ENCODE measurements around the gene CEP70. TPM values are rescaled to one million over a fixed set of nuclear protein-coding genes. Genes with fewer than 3 reads are reported as not detected.
"Not testable (repeated sequence)": the region's sequence is repeated elsewhere in the genome, so short reads cannot be mapped to it uniquely, and the experiment has no call there.

Gene CEP70
- total RNA-seq, 1 experiment from 2014 or later, result 43.9 TPM

- H3K4me1 ChIP-seq (ENCODE audit: low read length); H3K4me3 ChIP-seq (ENCODE audit: low read length); H4K20me1 ChIP-seq (ENCODE audit: insufficient read depth, low read depth, low read length); H3K27me3 ChIP-seq (ENCODE audit: low read length); H3K79me2 ChIP-seq (ENCODE audit: low read length); H3K9me2 ChIP-seq (replicated peaks; ENCODE audit: insufficient read depth, low read length); H2AFZ ChIP-seq (ENCODE audit: low read length); H3K9me3 ChIP-seq (ENCODE audit: low read length); H3K36me3 ChIP-seq (ENCODE audit: insufficient read depth, low read length); DNase-seq; H3K9ac ChIP-seq (ENCODE audit: low read length); H3K4me2 ChIP-seq (ENCODE audit: low read depth, low read length, poor library complexity, severe bottlenecking); H3K27ac ChIP-seq (ENCODE audit: low read length): not testable (repeated sequence)
Measured at GRCh38 chr3:138495638-138496037, 98.4 kb downstream of the CEP70 start.

GRCh38 chr3:138494607-138494929 is 99.5 kb downstream of the CEP70 start:
- Histone ChIP-seq H3K79me2 (ENCODE audit: low read length) (no peaks in the 10 kb centered on the region), H3K9me3 (ENCODE audit: low read length) (no peaks in the 10 kb centered on the region), H3K9me2 (replicated peaks; ENCODE audit: insufficient read depth, low read length) (no peaks in the 10 kb centered on the region), H3K9ac (ENCODE audit: low read length) (no peak overlapping the region), H3K36me3 (ENCODE audit: insufficient read depth, low read length) (no peaks in the 10 kb centered on the region), H2AFZ (ENCODE audit: low read length) (no peak overlapping the region), H3K4me1 (ENCODE audit: low read length) (no peaks in the 10 kb centered on the region), H4K20me1 (ENCODE audit: insufficient read depth, low read depth, low read length) (no peaks in the 10 kb centered on the region), H3K4me3 (ENCODE audit: low read length) (no peak overlapping the region), H3K4me2 (ENCODE audit: low read depth, low read length, poor library complexity, severe bottlenecking) (no peak overlapping the region), H3K27me3 (ENCODE audit: low read length) (no peaks in the 10 kb centered on the region), H3K27ac (ENCODE audit: low read length) (no peak overlapping the region)
- DNase-seq, result no peak

- DNase-seq, result no peak
- Histone ChIP-seq H3K36me3 (ENCODE audit: insufficient read depth, low read length) (no peaks in the 10 kb centered on the region), H3K4me2 (ENCODE audit: low read depth, low read length, poor library complexity, severe bottlenecking) (no peak overlapping the region), H3K27ac (ENCODE audit: low read length) (no peak overlapping the region), H3K27me3 (ENCODE audit: low read length) (no peaks in the 10 kb centered on the region), H3K9ac (ENCODE audit: low read length) (no peak overlapping the region), H4K20me1 (ENCODE audit: insufficient read depth, low read depth, low read length) (no peaks in the 10 kb centered on the region), H2AFZ (ENCODE audit: low read length) (no peak overlapping the region), H3K9me3 (ENCODE audit: low read length) (no peaks in the 10 kb centered on the region), H3K4me1 (ENCODE audit: low read length) (no peaks in the 10 kb centered on the region), H3K9me2 (replicated peaks; ENCODE audit: insufficient read depth, low read length) (no peaks in the 10 kb centered on the region), H3K4me3 (ENCODE audit: low read length) (no peak overlapping the region), H3K79me2 (ENCODE audit: low read length) (no peaks in the 10 kb centered on the region)
Measured at GRCh38 chr3:138493804-138494606, 100.1 kb downstream of the CEP70 start.

- H3K4me1 ChIP-seq (ENCODE audit: low read length), result no peaks in the 10 kb centered on the region
- no peak overlapping the region for H2AFZ ChIP-seq (ENCODE audit: low read length)
- H4K20me1 ChIP-seq (ENCODE audit: insufficient read depth, low read depth, low read length), result no peaks in the 10 kb centered on the region
- H3K4me3 ChIP-seq (ENCODE audit: low read length), result no peak overlapping the region
- no peaks in the 10 kb centered on the region for H3K27me3 ChIP-seq (ENCODE audit: low read length)
- no peak overlapping the region for H3K9ac ChIP-seq (ENCODE audit: low read length)
- no peak overlapping the region for H3K27ac ChIP-seq (ENCODE audit: low read length)
- H3K9me3 ChIP-seq (ENCODE audit: low read length), result no peaks in the 10 kb centered on the region
- H3K9me2 ChIP-seq (replicated peaks; ENCODE audit: insufficient read depth, low read length), result no peaks in the 10 kb centered on the region
- H3K79me2 ChIP-seq (ENCODE audit: low read length), result no peaks in the 10 kb centered on the region
- DNase-seq, result no peak
- H3K4me2 ChIP-seq (ENCODE audit: low read depth, low read length, poor library complexity, severe bottlenecking), result no peak overlapping the region
- no peaks in the 10 kb centered on the region for H3K36me3 ChIP-seq (ENCODE audit: insufficient read depth, low read length)
Measured at GRCh38 chr3:138492980-138493675, 100.9 kb downstream of the CEP70 start.

- Histone ChIP-seq H3K9me3 (ENCODE audit: low read length) (peaks cover 4% of the 10 kb centered on the region; the same call in 1 of the 2 replicates), H4K20me1 (ENCODE audit: insufficient read depth, low read depth, low read length) (no peaks in the 10 kb centered on the region), H2AFZ (ENCODE audit: low read length) (no peak overlapping the region), H3K27me3 (ENCODE audit: low read length) (no peaks in the 10 kb centered on the region), H3K4me1 (ENCODE audit: low read length) (no peaks in the 10 kb centered on the region), H3K4me2 (ENCODE audit: low read depth, low read length, poor library complexity, severe bottlenecking) (no peak overlapping the region), H3K9me2 (replicated peaks; ENCODE audit: insufficient read depth, low read length) (no peaks in the 10 kb centered on the region), H3K79me2 (ENCODE audit: low read length) (no peaks in the 10 kb centered on the region), H3K4me3 (ENCODE audit: low read length) (no peak overlapping the region), H3K27ac (ENCODE audit: low read length) (no peak overlapping the region), H3K36me3 (ENCODE audit: insufficient read depth, low read length) (no peaks in the 10 kb centered on the region), H3K9ac (ENCODE audit: low read length) (no peak overlapping the region)
- no peak for DNase-seq
Measured at GRCh38 chr3:138491971-138492370, 102.1 kb downstream of the CEP70 start.

- not testable (repeated sequence) for H3K36me3 ChIP-seq (ENCODE audit: insufficient read depth, low read length); H3K79me2 ChIP-seq (ENCODE audit: low read length); H3K27me3 ChIP-seq (ENCODE audit: low read length)
Measured at GRCh38 chr3:138486580-138486979, 107.5 kb downstream of the CEP70 start.

GRCh38 chr3:138484672-138485071 is 109.4 kb downstream of the CEP70 start:
- not testable (repeated sequence) for H4K20me1 ChIP-seq (ENCODE audit: insufficient read depth, low read depth, low read length); H2AFZ ChIP-seq (ENCODE audit: low read length); H3K27me3 ChIP-seq (ENCODE audit: low read length); H3K4me1 ChIP-seq (ENCODE audit: low read length); H3K9me2 ChIP-seq (replicated peaks; ENCODE audit: insufficient read depth, low read length); H3K9me3 ChIP-seq (ENCODE audit: low read length); H3K9ac ChIP-seq (ENCODE audit: low read length); DNase-seq; H3K4me2 ChIP-seq (ENCODE audit: low read depth, low read length, poor library complexity, severe bottlenecking); H3K27ac ChIP-seq (ENCODE audit: low read length); H3K36me3 ChIP-seq (ENCODE audit: insufficient read depth, low read length); H3K79me2 ChIP-seq (ENCODE audit: low read length); H3K4me3 ChIP-seq (ENCODE audit: low read length)

More at GRCh38 chr3:138486580-138486979, 107.5 kb downstream of the CEP70 start:
- not testable (repeated sequence) for H2AFZ ChIP-seq (ENCODE audit: low read length); H3K9me3 ChIP-seq (ENCODE audit: low read length); H3K4me1 ChIP-seq (ENCODE audit: low read length); H3K4me3 ChIP-seq (ENCODE audit: low read length); H3K9ac ChIP-seq (ENCODE audit: low read length); H3K27ac ChIP-seq (ENCODE audit: low read length); DNase-seq; H3K4me2 ChIP-seq (ENCODE audit: low read depth, low read length, poor library complexity, severe bottlenecking); H4K20me1 ChIP-seq (ENCODE audit: insufficient read depth, low read depth, low read length); H3K9me2 ChIP-seq (replicated peaks; ENCODE audit: insufficient read depth, low read length)

- no peaks in the 10 kb centered on the region for H4K20me1 ChIP-seq (ENCODE audit: insufficient read depth, low read depth, low read length)
- H3K4me3 ChIP-seq (ENCODE audit: low read length), result no peak overlapping the region
- peak; percentile 88 for DNase-seq
- no peak overlapping the region for H3K9ac ChIP-seq (ENCODE audit: low read length)
- H3K4me1 ChIP-seq (ENCODE audit: low read length), result peaks cover 4% of the 10 kb centered on the region
- H3K9me2 ChIP-seq (replicated peaks; ENCODE audit: insufficient read depth, low read length), result no peaks in the 10 kb centered on the region
- no peak overlapping the region for H2AFZ ChIP-seq (ENCODE audit: low read length)
- no peak overlapping the region for H3K27ac ChIP-seq (ENCODE audit: low read length)
- no peak overlapping the region for H3K4me2 ChIP-seq (ENCODE audit: low read depth, low read length, poor library complexity, severe bottlenecking)
- no peaks in the 10 kb centered on the region for H3K79me2 ChIP-seq (ENCODE audit: low read length)
- no peaks in the 10 kb centered on the region for H3K27me3 ChIP-seq (ENCODE audit: low read length)
- no peaks in the 10 kb centered on the region for H3K9me3 ChIP-seq (ENCODE audit: low read length)
- H3K36me3 ChIP-seq (ENCODE audit: insufficient read depth, low read length), result no peaks in the 10 kb centered on the region
Measured at GRCh38 chr3:138479438-138479863, 114.6 kb downstream of the CEP70 start.
